Measurements from ENCODE around the gene HMGB4.

The HMGB4 gene

DNA sequence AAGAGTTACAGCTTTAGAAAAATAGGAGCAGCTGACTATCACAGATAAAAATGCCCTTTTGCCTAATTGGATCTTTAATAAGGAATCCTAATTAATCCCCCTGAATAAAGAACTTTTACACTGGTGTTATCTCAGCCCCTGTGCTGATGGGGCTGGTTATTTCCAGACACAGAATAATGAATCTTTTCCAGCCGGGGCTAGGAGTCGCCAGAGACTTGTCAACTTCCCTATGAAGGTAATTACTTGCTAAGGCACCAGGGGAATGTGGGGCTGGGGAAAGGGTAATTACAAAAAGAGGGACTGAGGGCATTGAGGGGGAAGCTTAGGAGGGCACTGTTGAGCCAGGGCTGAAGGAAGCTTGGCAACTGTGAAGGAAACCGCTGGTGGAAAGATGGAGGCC is 34.5 kb downstream of the HMGB4 start:
- DNase-seq (ENCODE audit: low spot score): no peak

DNA sequence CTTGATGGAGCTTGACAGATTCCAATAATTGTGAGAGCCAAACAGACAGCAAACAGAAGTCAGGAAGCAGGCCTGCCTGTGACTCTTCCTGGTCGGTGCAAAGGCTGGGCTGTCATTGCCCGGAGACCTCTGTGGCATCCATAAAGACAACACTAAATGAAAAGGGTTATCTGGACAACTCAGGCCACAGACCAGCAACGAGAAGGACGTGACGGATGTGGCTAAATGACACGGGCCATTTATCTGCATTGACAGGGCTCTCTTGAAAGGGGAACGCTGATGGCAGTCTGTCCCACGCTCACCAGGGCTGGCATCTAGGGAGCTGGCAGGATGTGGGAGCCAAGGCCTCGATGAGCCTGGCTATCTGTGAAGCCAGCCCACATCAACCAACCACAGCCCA is 35.0 kb downstream of the HMGB4 start:
- DNase-seq (ENCODE audit: low spot score): no peak

DNA sequence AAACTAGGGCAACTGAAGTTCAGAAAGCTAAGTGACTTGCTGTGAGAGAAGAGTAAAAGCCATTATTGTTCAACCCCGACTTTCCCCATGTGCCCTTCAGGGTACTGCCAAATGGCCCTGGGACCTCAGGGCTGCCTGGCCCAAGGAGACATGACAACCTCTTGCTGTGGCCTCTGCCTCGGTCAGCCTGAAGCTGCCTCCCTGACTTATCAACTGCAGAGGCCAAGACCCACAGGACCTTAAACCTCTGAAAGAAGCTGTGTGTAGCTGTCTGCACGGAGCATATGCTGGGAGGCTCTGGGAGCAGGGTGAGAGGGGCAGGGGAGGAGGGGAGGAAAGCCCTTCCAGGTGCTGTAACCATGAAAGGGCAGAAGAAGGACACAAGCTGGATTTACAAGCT is 35.9 kb downstream of the HMGB4 start:
- no peak for DNase-seq (ENCODE audit: low spot score)

DNA sequence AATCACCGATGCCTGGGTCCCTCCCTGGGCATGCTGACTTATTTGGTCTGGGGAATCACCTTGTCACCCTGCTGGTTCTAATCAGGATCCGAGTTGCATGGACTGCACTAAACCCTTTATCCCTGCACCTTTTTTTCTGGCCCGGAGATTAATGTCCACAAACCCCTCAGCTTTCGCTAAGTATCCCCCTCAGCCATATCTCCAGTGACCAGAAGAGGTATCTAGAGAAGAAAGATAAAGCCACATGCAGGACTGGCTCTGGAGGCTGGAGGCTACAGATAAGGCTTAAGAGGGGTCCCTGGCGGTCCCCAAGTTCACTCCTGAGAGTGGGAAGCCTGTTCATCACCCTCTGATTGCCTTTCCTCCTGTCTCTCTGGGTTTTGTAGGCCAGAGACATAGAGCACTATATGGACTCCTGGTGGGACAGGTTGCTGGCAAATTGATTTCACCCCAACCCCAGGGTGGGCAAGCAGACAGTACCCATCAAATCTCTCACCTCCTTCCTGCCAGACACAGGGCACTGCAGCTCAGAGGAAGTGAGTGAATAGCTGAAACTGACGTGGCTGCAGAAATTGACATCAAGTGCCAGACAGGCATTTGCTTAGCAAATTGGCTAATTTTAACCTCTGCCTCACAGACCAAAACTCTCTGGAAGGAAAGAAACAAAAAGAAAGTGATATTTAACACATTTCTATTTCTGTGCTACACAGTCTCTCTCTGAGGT is 38.8 kb downstream of the HMGB4 start:
- DNase-seq (ENCODE audit: low spot score): no peak

DNA sequence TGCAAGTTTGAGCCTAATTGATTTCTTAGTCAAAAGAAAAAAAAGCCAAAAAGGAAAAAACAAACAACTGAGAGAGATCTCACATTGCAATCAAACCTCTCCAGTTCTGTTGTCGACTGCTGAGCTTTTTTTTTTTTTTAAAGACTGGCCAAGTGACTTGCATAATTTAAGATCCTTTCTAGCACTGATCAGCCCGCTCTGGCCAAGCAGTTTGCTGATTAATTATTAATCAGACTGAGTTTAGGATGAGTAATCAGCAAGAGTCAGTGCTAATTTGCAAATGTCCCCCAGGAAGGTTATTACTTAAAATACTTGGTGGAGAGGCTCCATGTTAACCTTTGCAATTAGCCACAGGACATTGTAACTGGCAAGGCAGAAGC is 39.3 kb downstream of the HMGB4 start:
- no peak for DNase-seq (ENCODE audit: low spot score)

DNA sequence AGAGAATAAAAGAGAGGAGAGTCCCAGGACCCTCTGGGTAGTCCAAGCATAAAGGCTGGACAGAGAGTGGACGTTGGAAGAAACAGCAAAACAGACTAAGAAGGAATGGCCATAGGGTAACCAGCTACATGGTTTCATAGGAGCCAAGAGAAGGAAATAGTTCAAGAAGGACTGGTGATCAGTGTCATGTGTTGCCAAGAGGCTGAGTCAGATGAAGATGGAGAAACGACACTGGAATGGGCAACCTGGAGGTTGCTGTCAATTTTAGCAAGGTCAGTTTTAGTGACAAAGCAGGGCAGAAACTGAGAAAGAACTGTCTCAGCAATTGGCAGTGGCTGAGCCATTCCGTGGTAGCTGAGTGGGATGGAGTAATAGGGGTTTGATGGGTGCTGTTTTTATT is 41.4 kb downstream of the HMGB4 start:
- no peak for DNase-seq (ENCODE audit: low spot score)

DNA sequence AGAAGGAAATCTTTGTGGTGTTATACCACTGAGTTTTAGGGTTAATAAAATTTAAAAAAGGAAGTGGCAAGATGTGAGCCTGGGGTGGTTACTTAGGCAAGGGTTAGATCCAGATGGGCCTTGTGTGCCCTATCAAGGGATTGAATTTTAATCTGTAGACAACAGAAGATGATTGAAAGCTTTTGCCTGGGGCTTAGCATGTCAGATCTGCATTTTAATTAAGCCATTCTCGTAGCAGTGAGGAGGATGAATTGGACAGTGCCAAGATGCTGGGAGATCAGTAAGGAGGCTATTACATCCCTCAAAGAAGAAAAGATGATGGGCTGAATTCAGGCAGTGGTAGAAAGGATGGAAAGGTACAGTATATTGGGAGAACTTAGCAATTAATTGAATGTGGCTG is 42.3 kb downstream of the HMGB4 start:
- DNase-seq (ENCODE audit: low spot score): no peak

DNA sequence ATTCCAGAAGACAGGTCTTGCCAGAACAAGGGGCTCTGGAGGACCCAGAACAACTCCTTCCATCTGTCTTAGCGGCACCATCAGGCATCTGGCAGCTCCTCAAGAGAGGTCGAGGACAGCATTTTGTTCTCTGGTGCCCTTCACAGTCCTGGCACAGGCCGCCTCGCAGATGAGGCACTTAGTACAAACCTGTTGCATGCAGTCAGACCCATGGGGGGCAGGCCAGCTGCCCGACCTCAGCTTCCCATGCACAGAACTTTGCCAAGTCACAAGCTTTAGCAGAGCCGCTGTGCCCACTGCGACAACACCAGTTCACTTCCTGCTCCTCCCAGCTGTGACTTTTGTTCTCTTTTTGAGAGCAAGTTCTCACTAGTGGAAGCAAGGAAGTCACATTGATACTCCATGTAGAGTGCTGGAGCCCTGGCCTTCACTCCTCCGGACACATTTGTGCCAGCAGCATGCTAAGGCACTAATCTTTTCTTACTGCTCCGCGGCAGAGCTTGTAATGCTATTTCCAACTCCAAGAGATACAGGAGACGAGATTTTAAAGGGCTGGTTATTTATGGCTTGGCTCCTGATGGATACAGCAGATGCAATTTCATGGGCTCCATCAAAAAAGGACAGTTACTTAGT is 44.6 kb downstream of the HMGB4 start:
- DNase-seq (ENCODE audit: low spot score): no peak
